NCI-H2107 (cell line): ENCODE data around the gene FKTN.

Experiments used
- DNase-seq: peaks from one replicate; lab custom pipeline; 2025; lab: John Stamatoyannopoulos, UW

The FKTN gene

GRCh38 chr9:105633411-105633810 is 75.5 kb downstream of the FKTN start:
- DNase-seq: no peak

- DNase-seq: no peak
These were observed 78.4 kb downstream of the FKTN start for GRCh38 chr9:105636331-105636730.

- DNase-seq: no peak
These were observed 80.0 kb downstream of the FKTN start for GRCh38 chr9:105637787-105638395.

GRCh38 chr9:105639936-105640335 is 82.0 kb downstream of the FKTN start:
- no peak for DNase-seq

DNA sequence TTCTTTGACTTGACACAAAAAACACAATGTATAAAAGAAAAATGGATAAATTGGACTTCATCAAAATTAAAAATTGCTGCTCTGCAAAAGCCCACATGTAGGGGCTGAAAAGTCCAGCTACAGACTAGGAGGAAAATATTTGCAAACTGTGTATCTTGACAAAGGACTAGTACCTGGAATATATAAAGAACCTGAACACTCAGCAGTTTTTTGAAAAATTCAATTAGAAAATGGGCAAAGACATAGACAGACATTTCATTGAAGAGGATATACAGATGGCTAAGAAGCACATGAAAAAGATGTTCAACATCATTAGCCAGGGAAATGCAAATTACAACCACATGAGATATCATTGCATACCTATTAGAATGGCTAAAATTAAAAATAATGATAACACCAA is 85.9 kb downstream of the FKTN start:
- no peak for DNase-seq

DNA sequence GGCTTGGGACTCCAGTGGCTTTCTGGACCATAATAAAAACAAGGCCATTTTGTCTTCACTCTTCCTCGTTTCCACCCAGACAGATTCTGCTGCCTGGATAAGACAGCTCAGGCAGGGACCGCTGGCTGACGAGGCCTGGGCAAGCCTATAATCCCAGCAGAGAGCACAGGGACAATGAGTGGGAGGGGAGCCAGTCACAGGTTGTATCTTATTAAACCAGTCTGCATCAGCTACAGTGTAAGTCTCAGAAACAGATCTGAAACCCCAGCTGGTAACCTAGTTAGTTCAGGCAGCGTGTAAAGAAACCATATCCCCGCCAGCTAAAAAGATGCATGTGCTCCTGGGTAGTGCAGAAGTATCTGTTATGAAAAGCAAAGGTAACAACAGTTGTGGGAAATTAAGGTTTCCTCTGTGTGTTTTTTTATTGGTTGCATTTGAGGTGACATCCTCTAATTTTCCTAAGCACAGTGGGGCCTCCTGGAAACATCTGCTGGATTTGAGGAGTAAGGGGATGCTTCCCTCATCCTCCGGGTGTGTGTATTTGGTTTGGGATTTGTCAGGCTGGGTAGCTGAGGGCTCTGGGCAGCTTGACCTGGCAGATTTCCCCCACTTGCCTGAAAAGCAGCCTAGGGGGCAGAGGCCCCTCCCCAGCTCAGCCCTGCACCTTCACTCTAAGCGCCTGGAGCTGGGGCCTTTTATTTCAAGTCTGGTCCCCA is 89.1 kb downstream of the FKTN start:
- no peak for DNase-seq

DNA sequence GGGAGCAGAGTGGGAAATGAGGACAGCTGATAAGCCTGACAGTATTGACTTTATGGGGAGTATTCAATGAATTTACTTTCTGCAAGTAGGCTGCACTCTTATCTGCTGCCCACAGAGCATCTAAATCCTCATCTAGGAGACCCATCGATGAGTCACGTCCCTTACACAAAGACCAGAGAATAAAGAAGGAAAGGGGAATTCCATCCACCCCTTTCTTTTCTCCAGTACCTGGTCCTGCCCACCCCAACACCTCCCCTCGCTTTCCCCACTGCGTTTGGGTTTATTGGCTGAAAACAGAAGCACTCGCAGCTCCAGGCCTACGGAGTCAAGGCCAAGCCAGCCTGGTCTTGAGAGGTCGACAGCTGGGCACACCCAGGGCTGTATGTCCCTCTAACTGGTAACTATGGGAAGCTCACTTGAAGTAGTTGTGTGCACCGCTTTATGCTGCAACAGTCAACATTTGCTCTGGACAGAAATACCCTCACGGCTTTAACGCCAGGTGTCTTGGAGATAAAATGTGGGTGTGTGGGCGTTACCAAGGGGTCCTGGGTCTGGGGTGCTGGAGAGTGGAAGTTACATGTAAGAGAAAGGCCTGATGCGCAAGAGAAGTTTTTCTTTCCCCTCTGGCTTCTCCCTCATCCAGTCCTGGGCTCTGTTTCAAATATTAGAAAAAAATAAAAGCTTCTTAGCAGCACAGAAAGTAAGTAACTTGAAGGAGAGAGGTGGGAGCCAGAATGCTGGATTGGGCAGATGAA is 89.8 kb downstream of the FKTN start:
- DNase-seq: no peak

DNA sequence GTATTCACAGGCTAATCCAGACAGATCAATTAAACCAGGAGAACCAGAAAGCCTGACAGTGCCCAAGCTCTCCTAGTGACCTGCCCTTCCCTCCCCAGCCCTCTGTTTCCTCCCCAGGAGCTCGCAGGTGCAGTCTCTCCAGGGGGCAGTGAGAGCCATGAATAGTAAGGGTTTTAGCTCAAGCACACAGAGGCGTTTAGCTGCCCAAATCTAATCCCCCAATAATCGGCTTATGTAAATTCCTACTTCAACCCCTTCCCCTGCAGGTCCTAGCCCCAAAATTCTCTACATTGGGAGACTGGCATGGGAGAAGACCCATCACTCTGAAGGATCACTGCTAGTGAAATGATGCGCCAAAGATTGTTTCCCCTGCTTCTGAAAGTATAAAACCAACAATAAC is 93.9 kb downstream of the FKTN start:
- DNase-seq: no peak

DNA sequence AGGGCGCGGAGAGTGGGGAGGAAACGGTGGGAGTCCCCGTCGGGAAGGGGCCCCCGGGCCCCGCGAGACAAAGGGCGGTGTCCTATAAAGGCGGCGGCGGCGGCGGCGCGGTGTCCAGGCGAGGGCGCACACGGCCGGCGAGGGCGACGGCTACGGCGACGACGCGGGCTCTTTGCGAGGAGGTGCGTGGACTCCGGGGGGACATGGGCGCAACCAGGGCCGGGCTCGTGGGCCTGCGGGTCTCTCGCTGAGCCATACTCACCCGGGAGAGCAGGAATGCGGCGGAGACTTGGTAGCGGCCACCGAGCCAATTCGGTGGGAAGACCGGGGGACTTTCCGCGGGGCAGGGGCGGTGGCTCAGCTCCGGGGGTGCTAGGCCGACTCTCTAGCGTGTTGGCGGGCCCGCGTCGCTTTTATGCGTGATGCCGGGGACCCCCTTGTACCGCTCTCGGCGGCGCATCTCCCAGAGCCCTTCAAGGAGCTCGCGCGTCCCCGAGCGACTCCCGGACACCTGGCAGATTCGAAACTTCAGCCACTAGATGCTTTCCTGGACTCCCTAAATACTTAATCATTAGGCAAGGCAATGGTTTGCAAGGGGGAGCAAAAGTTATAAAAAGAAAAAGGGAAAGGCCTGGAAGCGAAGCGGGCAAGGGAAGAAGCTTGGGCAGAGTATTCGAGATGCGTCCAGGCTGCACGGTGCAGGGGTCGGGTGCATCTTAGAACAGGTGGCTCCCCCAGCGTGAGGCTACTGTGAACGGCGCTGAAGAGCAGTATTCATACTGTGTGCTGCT is 98.4 kb downstream of the FKTN start:
- DNase-seq: no peak

DNA sequence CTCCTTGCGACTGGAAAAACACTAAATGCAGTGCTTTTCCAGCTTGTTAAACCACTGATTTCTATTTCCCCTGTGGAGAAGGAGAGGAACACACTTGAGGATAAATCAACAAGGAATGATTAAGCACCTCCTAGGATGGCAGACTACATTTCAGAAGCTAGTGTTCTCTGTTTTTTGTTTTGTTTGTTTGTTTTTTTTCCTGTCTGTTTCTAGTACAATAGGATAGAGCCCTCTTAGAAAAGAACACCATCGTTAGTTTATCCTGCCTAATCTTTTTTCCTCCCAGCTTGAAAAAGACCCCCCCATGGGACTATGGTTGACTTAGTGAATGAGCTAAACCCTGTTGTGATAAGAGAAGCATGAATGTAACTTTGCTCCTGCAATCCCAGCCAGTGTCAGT is 100.4 kb downstream of the FKTN start:
- DNase-seq: no peak

DNA sequence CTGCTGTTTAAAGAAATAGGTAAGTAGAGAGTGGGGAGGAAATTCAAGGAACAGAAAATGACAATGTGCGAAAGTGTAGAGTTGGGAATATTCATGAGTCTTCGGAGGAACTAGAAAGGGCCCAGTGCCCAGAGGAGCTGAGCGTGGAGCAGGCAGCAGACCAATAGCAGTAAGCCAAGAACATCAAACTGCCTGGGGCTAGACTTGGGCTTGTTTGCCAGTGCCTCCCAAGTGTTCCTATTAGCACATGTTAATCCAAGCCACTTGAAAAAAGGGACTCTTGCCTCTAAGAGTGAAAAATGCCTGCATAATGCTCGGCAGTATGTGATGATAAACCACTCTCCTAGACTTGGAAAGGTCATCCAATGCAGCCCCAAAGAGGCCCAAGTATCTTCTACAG is 103.1 kb downstream of the FKTN start:
- no peak for DNase-seq

DNA sequence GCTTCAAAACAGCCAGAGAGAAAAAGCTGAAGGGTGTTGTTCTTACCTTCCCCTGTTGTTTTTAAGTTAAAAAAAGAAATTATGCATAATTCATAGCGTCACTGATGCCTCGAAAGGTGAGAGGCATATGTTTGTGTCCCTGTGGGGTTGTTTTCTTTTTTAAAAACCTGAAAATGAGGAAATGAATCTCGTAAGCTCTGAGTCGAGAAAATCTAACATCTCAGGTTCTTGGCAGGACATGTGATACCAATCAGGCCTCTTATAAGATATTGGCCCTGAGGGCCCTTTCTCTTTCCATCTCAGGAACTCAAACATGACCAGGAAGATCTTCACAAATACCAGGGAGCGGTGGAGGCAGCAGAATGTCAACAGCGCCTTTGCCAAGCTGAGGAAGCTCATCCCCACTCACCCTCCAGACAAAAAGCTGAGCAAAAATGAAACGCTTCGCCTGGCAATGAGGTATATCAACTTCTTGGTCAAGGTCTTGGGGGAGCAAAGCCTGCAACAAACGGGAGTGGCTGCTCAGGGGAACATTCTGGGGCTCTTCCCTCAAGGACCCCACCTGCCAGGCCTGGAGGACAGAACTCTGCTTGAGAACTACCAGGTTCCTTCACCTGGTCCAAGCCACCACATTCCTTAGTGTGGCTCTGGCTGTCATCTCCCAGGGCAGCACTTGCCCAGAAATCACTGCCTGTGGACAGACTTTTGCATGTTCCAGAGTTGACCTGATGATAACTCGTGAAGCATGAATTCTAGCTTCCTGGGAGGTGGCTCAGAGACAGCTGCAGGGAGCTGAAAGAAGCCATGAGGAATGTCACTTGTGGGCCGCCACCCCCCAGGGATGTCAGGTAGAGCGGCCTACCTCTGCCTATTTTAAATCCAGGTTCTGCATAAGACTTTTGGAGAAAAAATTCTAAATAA is 104.5 kb downstream of the FKTN start, which contains the start of gene TAL2:
Gene TAL2, plus strand, starts transcription at position 274 of the 921 bp plus-strand sequence. Its CDS starts 40 bp downstream, at position 314.
- no peak for DNase-seq

GRCh38 chr9:105663914-105664313 is 106.0 kb downstream of the FKTN start:
- DNase-seq: no peak

DNA sequence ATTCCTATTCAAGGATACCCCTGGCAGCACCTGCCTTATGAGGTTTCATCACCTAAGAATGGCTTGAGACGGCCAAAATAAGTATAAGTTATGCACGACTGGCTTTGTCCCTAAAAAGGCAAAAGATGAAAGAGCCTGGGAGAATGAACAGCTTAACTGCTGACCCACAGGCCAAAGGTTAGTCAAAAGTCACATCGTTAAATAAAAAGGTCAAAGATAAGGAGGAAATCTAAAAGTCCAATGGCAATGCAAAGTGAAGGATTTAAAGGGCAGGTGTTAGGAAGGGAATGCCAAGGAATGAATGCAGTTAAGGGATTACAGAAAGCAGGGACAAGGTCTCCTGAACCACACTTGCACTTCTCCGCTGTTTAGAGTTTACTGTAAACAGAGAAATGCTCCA is 109.9 kb downstream of the FKTN start:
- no peak for DNase-seq

DNA sequence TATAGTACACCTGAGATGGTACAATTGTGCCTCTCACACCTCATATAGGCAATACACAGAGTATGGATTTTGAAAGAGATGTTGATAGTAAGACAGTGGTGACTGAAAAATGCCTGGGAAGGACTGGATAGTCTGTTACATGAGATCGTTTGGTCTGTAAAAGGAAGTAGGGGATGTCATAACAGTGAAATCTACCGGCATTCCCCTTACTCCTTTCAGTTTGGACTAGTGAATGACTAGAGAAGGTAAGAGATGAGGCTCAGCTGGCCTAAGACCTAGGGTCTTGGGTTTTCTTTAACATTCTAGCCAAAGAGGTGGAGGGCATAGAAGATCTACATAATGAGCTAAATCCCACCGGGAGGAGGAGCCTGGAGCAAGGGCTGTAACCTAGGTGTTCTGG is 112.4 kb downstream of the FKTN start:
- no peak for DNase-seq

- DNase-seq: no peak
These were observed 112.8 kb downstream of the FKTN start for GRCh38 chr9:105670775-105671174.

DNA sequence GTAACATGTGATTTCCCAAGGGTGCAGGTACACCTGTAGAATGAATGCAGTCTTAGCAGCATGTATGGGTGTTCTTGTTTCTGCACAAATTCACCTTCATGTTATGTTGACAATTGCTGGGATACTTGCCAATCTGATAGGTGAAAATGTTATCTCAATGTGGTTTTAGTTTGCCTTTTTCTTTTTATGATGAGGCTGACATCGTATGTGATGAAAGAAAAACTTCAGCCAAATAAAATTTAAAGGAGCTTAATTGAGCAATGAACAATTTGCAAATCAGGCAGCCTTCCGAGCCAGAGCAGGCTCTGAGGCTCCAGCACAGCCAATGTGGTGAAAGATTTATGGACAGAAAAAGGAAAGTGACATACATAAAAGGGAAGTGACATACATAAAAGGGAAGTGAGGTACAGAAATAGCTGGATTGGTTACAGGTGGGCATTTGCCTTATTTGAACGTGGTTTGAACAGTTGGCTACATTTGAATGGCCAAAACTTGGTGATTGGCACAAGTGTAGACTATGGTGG is 114.8 kb downstream of the FKTN start:
- DNase-seq: no peak

DNA sequence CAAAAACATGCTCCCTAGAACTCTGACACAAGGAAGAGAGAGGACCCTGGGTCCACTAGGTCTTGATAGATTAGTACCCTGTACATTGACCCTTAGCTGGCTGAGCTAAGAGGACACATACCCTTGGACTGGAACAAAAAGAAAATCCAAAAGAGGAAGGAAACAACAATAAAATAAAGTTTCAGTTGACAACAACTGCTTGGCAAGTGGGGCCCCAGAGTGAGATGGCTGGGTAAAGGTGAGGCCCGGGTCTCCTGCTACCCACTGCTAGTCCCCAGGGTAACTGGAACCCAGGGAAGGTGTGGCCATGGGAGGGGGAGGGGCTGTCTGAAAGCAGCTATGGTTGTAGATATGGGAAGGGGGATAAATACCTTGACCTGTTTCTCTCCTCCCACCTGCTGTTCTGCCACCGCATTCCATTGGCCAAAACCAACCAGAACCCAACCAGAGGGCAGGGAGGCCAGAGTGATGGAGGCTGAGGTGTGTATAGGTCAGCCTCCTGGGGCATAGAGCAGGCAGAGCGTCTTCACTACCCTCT is 116.0 kb downstream of the FKTN start:
- no peak for DNase-seq

- DNase-seq: no peak
These were observed 118.5 kb downstream of the FKTN start for GRCh38 chr9:105676351-105676923.

GRCh38 chr9:105678163-105678562 is 120.2 kb downstream of the FKTN start:
- DNase-seq: no peak
